AG04449 (cell line): Measurements from ENCODE around the gene RBPMS2.

Source experiments
- CTCF ChIA-PET: fragments of 350-600 bp; formaldehyde crosslinking; extraction: SDS; loops from one replicate; lab custom pipeline; 2021; ENCODE audit warnings: antibody characterized with exemption; lab: Yijun Ruan, JAX
- POLR2A ChIA-PET: fragments of 400-600, 350-600 bp; formaldehyde crosslinking; extraction: SDS; loops from one replicate; lab custom pipeline; 2020; ENCODE audit warnings: antibody characterized with exemption, inconsistent platforms; lab: Yijun Ruan, JAX
- DNase-seq: peaks from one replicate; pipeline ENCODE4 v3.0.0-alpha.2; 2010; ENCODE audit warnings: low read depth, low spot score
- H3K4me3 ChIP-seq: 2 replicates; pipeline ENCODE4 v1.5.1; 2011; ENCODE audit warnings: low read depth, mild to moderate bottlenecking, control low read depth, low read length
- CTCF ChIP-seq: IDR thresholded peaks from one replicate; pipeline ENCODE4 v1.5.1; 2011; ENCODE audit warnings: mild to moderate bottlenecking, moderate library complexity, low read length, control low read depth, inconsistent platforms; ENCODE audit not compliant: insufficient read depth; ENCODE audit errors: missing control alignments

RBPMS2 gene

GRCh38 chr15:64731805-64732151 lies 43.6 kb downstream of the RBPMS2 start:
- POLR2A ChIA-PET: no interaction called here
- no peak overlapping the region for H3K4me3 ChIP-seq
- TF ChIP-seq CTCF: no peak
- CTCF ChIA-PET: interaction anchor here (0.6 to 25.3 kb wide), 32 partner anchors 11 to 352 kb away, joined by 3 to 690 read pairs (median 6); partner anchors contain the start of gene ANKDD1A
- no peak for DNase-seq

DNA sequence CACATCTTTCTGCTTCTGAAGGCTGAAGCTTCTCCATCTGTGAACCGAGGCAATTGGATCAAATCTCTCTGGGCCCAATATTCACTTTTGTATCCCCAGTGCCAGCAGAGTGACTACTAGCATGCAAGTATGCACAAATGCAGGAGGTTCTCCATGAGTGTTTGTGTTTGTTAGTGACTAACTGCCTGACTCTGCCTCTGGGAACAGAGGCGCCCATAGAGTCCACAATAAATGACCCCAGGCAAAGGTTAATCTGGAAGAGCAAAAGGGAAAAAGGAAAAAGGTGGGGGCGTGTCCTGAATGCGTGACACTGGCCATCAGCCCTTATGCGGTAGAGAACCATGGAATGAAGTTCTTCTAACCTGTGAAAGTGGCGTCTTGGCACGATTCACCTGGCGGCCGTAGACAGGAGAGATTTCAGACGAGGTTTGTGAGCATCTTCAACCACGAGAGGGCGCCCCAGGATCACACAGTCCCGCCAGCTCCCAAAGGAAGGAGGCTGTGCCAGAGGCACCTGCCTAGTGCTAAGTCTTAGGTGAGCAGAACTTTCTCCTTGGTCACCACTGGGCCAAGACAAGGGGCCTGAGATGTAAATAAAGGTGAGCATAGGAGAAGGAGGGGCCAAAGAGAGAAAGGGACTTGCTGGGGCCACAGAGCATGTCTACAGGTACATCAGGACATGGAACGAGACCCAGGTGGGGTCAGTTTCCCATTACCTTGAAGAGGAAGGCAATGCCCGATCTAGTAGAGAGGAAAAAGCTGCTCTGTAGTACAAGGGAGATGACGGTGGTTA lies 44.2 kb downstream of the RBPMS2 start:
- no peak for DNase-seq
- POLR2A ChIA-PET: no interaction called here
- TF ChIP-seq CTCF: peak; percentile 82
- CTCF ChIA-PET: interaction anchor here (0.5 to 25.3 kb wide), 35 partner anchors 11 to 669 kb away, joined by 3 to 690 read pairs (median 6); partner anchors contain the start of genes ANKDD1A and PIF1
- no peak overlapping the region for H3K4me3 ChIP-seq

DNA sequence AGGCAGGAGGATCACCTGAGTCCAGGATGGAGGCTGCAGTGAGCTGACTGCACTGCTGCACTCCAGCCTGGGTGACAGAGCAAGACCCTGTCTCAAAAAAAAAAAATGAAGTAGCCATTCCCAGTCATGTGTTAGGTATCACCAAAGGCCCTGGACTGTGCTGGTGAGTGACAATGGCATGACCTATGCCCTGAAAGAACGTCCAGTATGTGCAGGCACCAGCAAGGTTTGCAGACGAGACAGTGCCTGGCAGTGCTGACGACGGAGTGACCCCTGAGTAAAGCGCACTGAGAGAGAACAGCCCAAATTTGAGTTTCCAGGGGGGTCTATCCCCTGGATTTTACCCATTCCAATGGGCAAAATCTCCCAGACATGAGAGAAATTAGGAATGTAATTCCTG lies 45.2 kb downstream of the RBPMS2 start:
- no peak for TF ChIP-seq CTCF

GRCh38 chr15:64720188-64720587 lies 55.2 kb downstream of the RBPMS2 start:
- TF ChIP-seq CTCF: no peak
- POLR2A ChIA-PET: interaction anchor here (0.6 kb wide), 1 partner anchor 26 kb away, joined by 3 read pairs; no protein-coding TSS in a partner anchor
- H3K4me3 ChIP-seq: no peak overlapping the region
- DNase-seq: no peak
- CTCF ChIA-PET: interaction anchor here (1.1 to 25.3 kb wide), 6 partner anchors 10 to 358 kb away, joined by 3 to 690 read pairs (median 10); no protein-coding TSS in a partner anchor

More for the DNA sequence above, 45.2 kb downstream of the RBPMS2 start:
- DNase-seq: no peak
- CTCF ChIA-PET: interaction anchor here (0.9 to 25.3 kb wide), 23 partner anchors 10 to 348 kb away, joined by 3 to 690 read pairs (median 7); partner anchors contain the start of gene PIF1
- POLR2A ChIA-PET: no interaction called here
- no peak overlapping the region for H3K4me3 ChIP-seq

DNA sequence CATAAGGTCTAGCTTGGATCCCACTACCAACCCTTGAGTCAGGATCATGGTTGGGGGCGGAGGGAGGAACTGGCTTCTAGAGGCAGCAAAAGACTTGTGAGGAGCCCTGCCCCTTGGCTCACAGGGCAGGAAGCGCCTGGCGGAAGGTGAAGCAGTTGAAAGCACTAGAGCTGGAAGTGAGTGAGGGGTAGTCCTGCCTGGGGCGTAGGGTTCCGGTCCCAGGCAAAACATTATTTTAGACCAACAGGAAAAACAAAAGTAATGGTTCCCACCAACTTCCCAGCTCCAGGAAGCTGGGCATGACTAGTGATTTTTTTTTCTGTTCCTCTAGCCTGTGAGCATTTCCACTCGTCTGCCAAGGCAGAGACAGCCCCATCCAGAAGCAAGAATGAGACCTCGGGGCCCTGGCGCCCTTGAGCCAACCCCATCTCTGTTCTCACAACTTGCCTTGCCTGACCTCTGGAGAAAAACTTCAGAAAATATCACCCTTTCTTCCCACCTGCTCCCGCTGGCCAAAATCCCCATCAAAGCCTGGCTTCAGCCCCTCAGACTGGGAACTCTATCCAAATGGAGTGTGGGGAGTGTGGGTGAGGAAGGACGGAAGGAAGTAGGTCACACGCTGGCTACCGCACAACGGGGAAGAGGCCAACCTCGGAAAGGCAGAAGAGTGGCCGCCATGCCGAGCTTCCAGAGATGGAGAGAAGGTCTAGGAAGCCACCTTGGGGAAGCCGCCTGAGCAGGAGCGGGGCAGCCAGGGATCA lies 57.5 kb downstream of the RBPMS2 start:
- CTCF ChIA-PET: interaction anchor here (1.3 to 25.3 kb wide), 4 partner anchors 13 to 92 kb away, joined by 4 to 690 read pairs (median 57); no protein-coding TSS in a partner anchor
- no peak overlapping the region for H3K4me3 ChIP-seq
- no peak for DNase-seq
- POLR2A ChIA-PET: no interaction called here
- no peak for TF ChIP-seq CTCF
